SK-N-SH (cell line): ENCODE results near the gene NCK1. TPM values are rescaled to one million over a fixed set of nuclear protein-coding genes. Genes with fewer than 3 reads are reported as not detected.

Experiments
- CTCF ChIA-PET: fragments of 300-600, 350-600 bp; formaldehyde crosslinking; extraction: SDS; loops from one replicate; lab custom pipeline; 2021; lab: Yijun Ruan, JAX
- POLR2A ChIA-PET: fragments of 350-600 bp; sonication (Branson Sonifier 250); formaldehyde crosslinking; extraction: SDS; loops from one replicate; lab custom pipeline; 2020; ENCODE audit warnings: antibody characterized with exemption, inconsistent platforms; lab: Yijun Ruan, JAX
- DNase-seq: peaks from one replicate; pipeline ENCODE4 v3.0.0; 2012
- H2AFZ ChIP-seq: fragments of 200-600 bp; sonication (generic); 2 replicates; pipeline ENCODE4 v1.8.1; 2016; ENCODE audit warnings: antibody characterized with exemption, mild to moderate bottlenecking, low read depth
- H3F3A ChIP-seq: fragments of 200-600 bp; sonication (generic); replicated peaks from 2 replicates; pipeline ENCODE3; 2016; ENCODE audit warnings: antibody characterized with exemption, mild to moderate bottlenecking; ENCODE audit not compliant: insufficient read depth
- H3K27ac ChIP-seq, 2 experiments: fragments of 200-500 bp in 1 of 2; fragments of 200-600 bp in 1 of 2; sonication (Bioruptor generic) in 1 of 2; sonication (generic), shearing (Covaris generic) in 1 of 2; 2 replicates each; pipeline versions ENCODE4 v1.5.1 to v1.6.1; 2014 to 2016; ENCODE audit warnings: low read depth in 2 of 2, inconsistent platforms in 1 of 2, low read length in 1 of 2, mild to moderate bottlenecking in 1 of 2, mixed read lengths in 1 of 2
- H3K27me3 ChIP-seq: fragments of 200-600 bp; sonication (generic), shearing (Covaris generic); 2 replicates; pipeline ENCODE4 v1.6.1; 2016; ENCODE audit warnings: mixed run types; ENCODE audit not compliant: insufficient read depth
- H3K36me3 ChIP-seq, 2 experiments: fragments of 200-500 bp in 1 of 2; fragments of 200-600 bp in 1 of 2; sonication (Bioruptor generic) in 1 of 2; sonication (generic) in 1 of 2; replicated peaks in 1 of 2; 2 replicates each; pipeline versions ENCODE3 to v1.5.1; 2014 to 2016; ENCODE audit warnings: low read length in 1 of 2, mild to moderate bottlenecking in 1 of 2; ENCODE audit not compliant: insufficient read depth in 2 of 2, control insufficient read depth in 1 of 2
- H3K4me1 ChIP-seq, 2 experiments: fragments of 200-500 bp in 1 of 2; fragments of 200-600 bp in 1 of 2; sonication (Bioruptor generic) in 1 of 2; sonication (generic), shearing (Covaris generic) in 1 of 2; 2 replicates each; pipeline versions ENCODE4 v1.5.1 to v1.6.1; 2014 to 2016; ENCODE audit warnings: low read depth in 1 of 2, low read length in 1 of 2, mixed run types in 1 of 2; ENCODE audit not compliant: insufficient read depth in 2 of 2, control insufficient read depth in 1 of 2
- H3K4me2 ChIP-seq: fragments of 200-600 bp; sonication (generic), shearing (Covaris generic); 2 replicates; pipeline ENCODE4 v1.6.1; 2017; ENCODE audit warnings: mixed run types
- H3K4me3 ChIP-seq, 2 experiments: fragments of 200-500 bp in 1 of 2; fragments of 200-600 bp in 1 of 2; sonication (Bioruptor generic) in 1 of 2; sonication (generic), shearing (Covaris generic) in 1 of 2; 2 replicates each; pipeline versions ENCODE4 v1.5.1 to v1.8.1; 2014 to 2016; ENCODE audit warnings: low read depth in 2 of 2, inconsistent platforms in 1 of 2, low read length in 1 of 2, mild to moderate bottlenecking in 1 of 2, mixed read lengths in 1 of 2, moderate library complexity in 1 of 2
- H3K79me2 ChIP-seq: fragments of 200-600 bp; sonication (generic); 2 replicates; pipeline ENCODE4 v1.8.1; 2017; ENCODE audit warnings: mild to moderate bottlenecking; ENCODE audit not compliant: insufficient read depth
- H3K9ac ChIP-seq: fragments of 200-600 bp; sonication (generic); 2 replicates; pipeline ENCODE4 v1.6.1; 2017; ENCODE audit warnings: mixed run types
- H3K9me2 ChIP-seq: fragments of 200-600 bp; sonication (generic); 2 replicates; pipeline ENCODE4 v1.6.1; 2017; ENCODE audit warnings: mixed run types
- H3K9me3 ChIP-seq: fragments of 200-600 bp; sonication (generic); 2 replicates; pipeline ENCODE4 v1.6.1; 2017; ENCODE audit warnings: mixed run types, mild to moderate bottlenecking, moderate library complexity
- H4K20me1 ChIP-seq: fragments of 200-600 bp; sonication (generic); 2 replicates; pipeline ENCODE4 v1.6.1; 2017; ENCODE audit warnings: mild to moderate bottlenecking, mixed run types; ENCODE audit not compliant: insufficient read depth
- CHD2 ChIP-seq: fragments of 150-350 bp; IDR thresholded peaks from 2 replicates; pipeline ENCODE4 v1.6.1; 2018; ENCODE audit warnings: low read length; ENCODE audit not compliant: partially characterized antibody
- FOSL2 ChIP-seq: IDR thresholded peaks from 2 replicates; pipeline ENCODE4 v1.4.0; 2012; ENCODE audit warnings: low read depth, mild to moderate bottlenecking, moderate library complexity, borderline replicate concordance
- GABPA ChIP-seq: IDR thresholded peaks from 2 replicates; pipeline ENCODE4 v1.4.0; 2012; ENCODE audit warnings: low read depth, mild to moderate bottlenecking
- RFX5 ChIP-seq: IDR thresholded peaks from 2 replicates; pipeline ENCODE4 v1.6.1; 2012; ENCODE audit warnings: mild to moderate bottlenecking, improper control_type of control experiment, low read length
- SIN3A ChIP-seq: IDR thresholded peaks from 2 replicates; pipeline ENCODE4 v1.6.1; 2012; ENCODE audit warnings: low read depth, mild to moderate bottlenecking, low read length, moderate library complexity, borderline replicate concordance
- SMC3 ChIP-seq: IDR thresholded peaks from 2 replicates; pipeline ENCODE4 v1.6.1; 2012; ENCODE audit warnings: low read depth, low read length, improper control_type of control experiment
- TAF1 ChIP-seq: IDR thresholded peaks from 2 replicates; pipeline ENCODE4 v1.6.1; 2012; ENCODE audit warnings: low read depth, mild to moderate bottlenecking, low read length, moderate library complexity, borderline replicate concordance
- WGBS: methylation state at CpG from one replicate; pipeline ENCODE4 v1.1.6; 2017; ENCODE audit warnings: low lambda C conversion rate; 5-methylcytosine and 5-hydroxymethylcytosine counted together
- polyA plus RNA-seq, 3 experiments: library from polyadenylated mRNA; depleted of rRNA; stranded (reverse); fragments of >200 nt; gene quantifications; 2 replicates each; pipeline ENCODE4 v1.2.3, GENCODE V29; 2012
- TF ChIP-seq, protein P1 (sequence below): IDR thresholded peaks from 2 replicates; pipeline ENCODE4; 2012
- TF ChIP-seq, protein P2 (sequence below): fragments of 150-350 bp; IDR thresholded peaks from 2 replicates; pipeline ENCODE4 v1.6.1; 2016; ENCODE audit warnings: mild to moderate bottlenecking, low read depth, low read length
- TF ChIP-seq, protein P3 (sequence below): fragments of 150-350 bp; IDR thresholded peaks from 2 replicates; pipeline ENCODE4 v1.6.1; 2017; ENCODE audit warnings: antibody characterized with exemption, low read length, low read depth, borderline replicate concordance

The NCK1 gene
- polyA plus RNA-seq, 1 of the 3 experiments (the other 2 are of a cell fraction): 16.2 TPM

DNA sequence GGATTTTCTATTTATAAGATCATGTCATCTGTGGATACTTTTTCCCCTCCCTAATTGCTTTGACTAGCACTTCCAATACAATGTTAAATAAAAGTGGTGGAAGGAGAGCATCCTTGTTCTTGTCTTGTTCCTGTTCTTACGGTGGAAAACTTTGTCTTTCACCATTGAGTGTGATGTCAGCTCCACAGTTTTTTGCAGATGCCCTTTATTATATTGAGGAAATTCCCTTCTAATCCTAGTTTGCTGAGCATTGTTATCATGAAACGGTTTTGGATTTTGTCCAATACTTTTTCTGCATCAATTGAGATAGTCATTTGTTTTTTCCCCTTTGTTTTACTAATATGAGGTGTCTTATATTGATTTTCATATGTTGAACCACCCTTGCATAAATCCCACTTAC is 75.8 kb downstream of the NCK1 start:
- Histone ChIP-seq H4K20me1 (no peaks in the 10 kb centered on the region), H3K4me3 (no peak overlapping the region), H3K4me2 (no peak overlapping the region), H3K4me1 (peaks cover 5 to 10% of the 10 kb centered on the region in 2 experiments; a peak in 3 of 4 replicates), H3K27ac (no peak overlapping the region), H3K9me2 (no peaks in the 10 kb centered on the region), H3K9ac (no peak overlapping the region), H3F3A (peaks cover 7% of the 10 kb centered on the region), H2AFZ (no peak overlapping the region), H3K79me2 (peaks cover 67% of the 10 kb centered on the region), H3K36me3 (peaks cover 0 to 20% of the 10 kb centered on the region in 2 experiments), H3K9me3 (no peaks in the 10 kb centered on the region), H3K27me3 (no peaks in the 10 kb centered on the region)
- 75% methylated on average over 2 of the region's 2 CpGs for WGBS
- POLR2A ChIA-PET: no interaction called here
- TF ChIP-seq TAF1: no peak
- TF ChIP-seq, protein P1, sequence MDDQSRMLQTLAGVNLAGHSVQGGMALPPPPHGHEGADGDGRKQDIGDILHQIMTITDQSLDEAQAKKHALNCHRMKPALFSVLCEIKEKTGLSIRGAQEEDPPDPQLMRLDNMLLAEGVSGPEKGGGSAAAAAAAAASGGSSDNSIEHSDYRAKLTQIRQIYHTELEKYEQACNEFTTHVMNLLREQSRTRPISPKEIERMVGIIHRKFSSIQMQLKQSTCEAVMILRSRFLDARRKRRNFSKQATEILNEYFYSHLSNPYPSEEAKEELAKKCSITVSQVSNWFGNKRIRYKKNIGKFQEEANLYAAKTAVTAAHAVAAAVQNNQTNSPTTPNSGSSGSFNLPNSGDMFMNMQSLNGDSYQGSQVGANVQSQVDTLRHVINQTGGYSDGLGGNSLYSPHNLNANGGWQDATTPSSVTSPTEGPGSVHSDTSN: no peak
- TF ChIP-seq, protein P2, sequence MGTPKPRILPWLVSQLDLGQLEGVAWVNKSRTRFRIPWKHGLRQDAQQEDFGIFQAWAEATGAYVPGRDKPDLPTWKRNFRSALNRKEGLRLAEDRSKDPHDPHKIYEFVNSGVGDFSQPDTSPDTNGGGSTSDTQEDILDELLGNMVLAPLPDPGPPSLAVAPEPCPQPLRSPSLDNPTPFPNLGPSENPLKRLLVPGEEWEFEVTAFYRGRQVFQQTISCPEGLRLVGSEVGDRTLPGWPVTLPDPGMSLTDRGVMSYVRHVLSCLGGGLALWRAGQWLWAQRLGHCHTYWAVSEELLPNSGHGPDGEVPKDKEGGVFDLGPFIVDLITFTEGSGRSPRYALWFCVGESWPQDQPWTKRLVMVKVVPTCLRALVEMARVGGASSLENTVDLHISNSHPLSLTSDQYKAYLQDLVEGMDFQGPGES: no peak
- TF ChIP-seq RFX5: no peak
- TF ChIP-seq SIN3A: no peak
- TF ChIP-seq CHD2: no peak
- no peak for TF ChIP-seq GABPA
- TF ChIP-seq SMC3: no peak
- DNase-seq: no peak
- CTCF ChIA-PET: no interaction called here

DNA sequence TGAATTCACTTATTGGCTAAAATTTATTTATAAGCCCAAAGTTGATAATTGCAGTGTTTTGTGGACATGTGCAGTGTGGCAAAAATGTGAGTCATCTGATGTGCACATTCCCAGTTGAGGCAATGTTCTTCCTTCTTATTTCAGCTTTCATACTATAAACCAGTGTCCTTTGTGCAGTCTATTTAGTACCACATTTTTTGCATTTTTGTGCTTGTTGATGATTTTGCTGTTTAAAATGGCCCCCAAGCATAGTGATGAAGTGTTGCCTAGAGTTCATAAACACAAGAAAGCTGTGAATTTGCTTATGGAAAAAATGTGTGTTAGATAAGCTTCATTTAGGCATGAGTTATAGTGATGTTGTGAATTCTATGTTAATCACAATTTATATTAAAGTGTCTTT is 76.3 kb downstream of the NCK1 start:
- Histone ChIP-seq H3K36me3 (peaks cover 0 to 15% of the 10 kb centered on the region in 2 experiments), H3K9ac (no peak overlapping the region), H3K4me1 (peaks cover 6 to 10% of the 10 kb centered on the region in 2 experiments; a peak in 3 of 4 replicates), H3K4me3 (no peak overlapping the region), H3K9me3 (no peaks in the 10 kb centered on the region), H3K27me3 (no peaks in the 10 kb centered on the region), H3K27ac (no peak overlapping the region), H3K79me2 (peaks cover 71% of the 10 kb centered on the region), H4K20me1 (no peaks in the 10 kb centered on the region), H2AFZ (no peak overlapping the region), H3K9me2 (no peaks in the 10 kb centered on the region), H3K4me2 (no peak overlapping the region), H3F3A (peaks cover 7% of the 10 kb centered on the region)
- DNase-seq: no peak
- POLR2A ChIA-PET: no interaction called here
- CTCF ChIA-PET: no interaction called here
- TF ChIP-seq FOSL2: peak; percentile 36; the same call in 1 of the 2 replicates
- TF ChIP-seq, protein P3, sequence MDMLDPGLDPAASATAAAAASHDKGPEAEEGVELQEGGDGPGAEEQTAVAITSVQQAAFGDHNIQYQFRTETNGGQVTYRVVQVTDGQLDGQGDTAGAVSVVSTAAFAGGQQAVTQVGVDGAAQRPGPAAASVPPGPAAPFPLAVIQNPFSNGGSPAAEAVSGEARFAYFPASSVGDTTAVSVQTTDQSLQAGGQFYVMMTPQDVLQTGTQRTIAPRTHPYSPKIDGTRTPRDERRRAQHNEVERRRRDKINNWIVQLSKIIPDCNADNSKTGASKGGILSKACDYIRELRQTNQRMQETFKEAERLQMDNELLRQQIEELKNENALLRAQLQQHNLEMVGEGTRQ: no peak
